ENCODE results near the gene DDAH2. TPM values are rescaled to one million over a fixed set of nuclear protein-coding genes. Genes with fewer than 3 reads are reported as not detected.

Gene DDAH2
- total RNA-seq, 1 donor from 2014 or later: 79.6 TPM

Other genes starting within 250 kb of the DDAH2 start
- gene MICB, start 231.2 kb downstream of the DDAH2 start, total RNA-seq: 23.4 and 50.3 TPM in 2 replicates
- gene MCCD1, start 200.3 kb downstream of the DDAH2 start, total RNA-seq: not detected in 2 replicates
- gene DDX39B, start 187.3 kb downstream of the DDAH2 start, total RNA-seq: 354 and 456 TPM in 2 replicates
- gene ATP6V1G2, start 182.7 kb downstream of the DDAH2 start, total RNA-seq: 0.97 and 2.0 TPM in 2 replicates
- gene NFKBIL1, start 181.7 kb downstream of the DDAH2 start, total RNA-seq: 25.3 and 26.9 TPM in 2 replicates
- gene LTA, start 157.0 kb downstream of the DDAH2 start, total RNA-seq: not detected in 2 replicates
- gene TNF, start 153.7 kb downstream of the DDAH2 start, total RNA-seq: under 0.01 TPM in 1 of 2 replicates, not detected in the other
- 3.2 and 6.7 TPM in 2 replicates for gene LTB, start 146.9 kb downstream of the DDAH2 start, total RNA-seq
- 0.32 TPM in 1 of 2 replicates, not detected in the other for gene LST1, start 143.0 kb downstream of the DDAH2 start, total RNA-seq
- not detected in 2 replicates for gene NCR3, start 136.3 kb downstream of the DDAH2 start, total RNA-seq
- not detected in 2 replicates for gene AIF1, start 114.1 kb downstream of the DDAH2 start, total RNA-seq
- 22.2 and 24.0 TPM in 2 replicates for gene PRRC2A, start 108.6 kb downstream of the DDAH2 start, total RNA-seq
- gene BAG6, start 76.6 kb downstream of the DDAH2 start, total RNA-seq: 90.4 and 110 TPM in 2 replicates
- gene APOM, start 73.4 kb downstream of the DDAH2 start, total RNA-seq: 0.30 TPM in 1 of 2 replicates, not detected in the other
- gene C6orf47, start 68.5 kb downstream of the DDAH2 start, total RNA-seq: 18.8 and 21.1 TPM in 2 replicates
- gene GPANK1, start 64.3 kb downstream of the DDAH2 start, total RNA-seq: 10.2 and 10.7 TPM in 2 replicates
- 84.3 and 95.2 TPM in 2 replicates for gene CSNK2B, start 63.2 kb downstream of the DDAH2 start, total RNA-seq
- gene LY6G5B, start 59.3 kb downstream of the DDAH2 start, total RNA-seq: 0.97 and 1.7 TPM in 2 replicates
- under 0.01 and 2.7 TPM in 2 replicates for gene LY6G5C, start 48.2 kb downstream of the DDAH2 start, total RNA-seq
- gene ABHD16A, start 26.0 kb downstream of the DDAH2 start, total RNA-seq: 41.3 and 51.1 TPM in 2 replicates
- gene LY6G6F, start 22.4 kb downstream of the DDAH2 start, total RNA-seq: not detected in 2 replicates
- not detected in 2 replicates for gene LY6G6D, start 14.0 kb downstream of the DDAH2 start, total RNA-seq
- not detected in 2 replicates for gene LY6G6C, start 7.6 kb downstream of the DDAH2 start, total RNA-seq
- not detected in 2 replicates for gene MPIG6B, start 5.9 kb downstream of the DDAH2 start, total RNA-seq
- gene CLIC1, start 7.2 kb upstream of the DDAH2 start, total RNA-seq: 865 and 1,138 TPM in 2 replicates
- 7.1 and 7.9 TPM in 2 replicates for gene MSH5, start 10.7 kb upstream of the DDAH2 start, total RNA-seq
- gene SAPCD1, start 33.4 kb upstream of the DDAH2 start, total RNA-seq: 0.65 TPM in 1 of 2 replicates, not detected in the other
- not detected in 2 replicates for gene VWA7, start 48.0 kb upstream of the DDAH2 start, total RNA-seq
- 50.3 and 57.1 TPM in 2 replicates for gene VARS1, start 66.5 kb upstream of the DDAH2 start, total RNA-seq
- gene LSM2, start 77.7 kb upstream of the DDAH2 start, total RNA-seq: 57.2 and 65.0 TPM in 2 replicates
- gene HSPA1L, start 86.0 kb upstream of the DDAH2 start, total RNA-seq: 0.76 and 0.97 TPM in 2 replicates
- gene HSPA1A, start 86.2 kb upstream of the DDAH2 start, total RNA-seq: 43.5 and 61.9 TPM in 2 replicates
- gene HSPA1B, start 98.4 kb upstream of the DDAH2 start, total RNA-seq: 60.1 and 104 TPM in 2 replicates
- gene NEU1, start 133.5 kb upstream of the DDAH2 start, total RNA-seq: 58.1 and 93.8 TPM in 2 replicates
- 0.15 and 0.32 TPM in 2 replicates for gene SLC44A4, start 149.7 kb upstream of the DDAH2 start, total RNA-seq
- 36.4 and 43.8 TPM in 2 replicates for gene EHMT2, start 168.4 kb upstream of the DDAH2 start, total RNA-seq
- gene ZBTB12, start 172.8 kb upstream of the DDAH2 start, total RNA-seq: 2.6 and 2.9 TPM in 2 replicates
- gene C2, start 198.4 kb upstream of the DDAH2 start, total RNA-seq: not detected in 2 replicates
- 1.3 and 7.9 TPM in 2 replicates for gene CFB, start 216.8 kb upstream of the DDAH2 start, total RNA-seq
- 118 and 128 TPM in 2 replicates for gene NELFE, start 229.7 kb upstream of the DDAH2 start, total RNA-seq
- gene SKIC2, start 229.9 kb upstream of the DDAH2 start, total RNA-seq: 33.7 and 49.4 TPM in 2 replicates
- gene DXO, start 242.8 kb upstream of the DDAH2 start, total RNA-seq: 10.6 and 12.7 TPM in 2 replicates

All from epithelial cell of umbilical artery (primary cell).